A673 (cell line): ENCODE measurements around the gene TECPR2. TPM values are rescaled to one million over a fixed set of nuclear protein-coding genes. Genes with fewer than 3 reads are reported as not detected.

Experiments used
- BruUV-seq: library from RNA; stranded (reverse); fragments of 400-500 nt; replicated peaks from 2 replicates; lab custom pipeline; 2021; lab: Mats Ljungman, UMichigan
- CTCF ChIA-PET: fragments of 300-600 bp; sonication (Branson Sonifier 250); formaldehyde crosslinking; loops from one replicate; lab custom pipeline; 2022; ENCODE audit warnings: antibody characterized with exemption; lab: Charles Lee
- POLR2A ChIA-PET: fragments of 300-600 bp; sonication (Branson Sonifier 250); formaldehyde crosslinking; loops from one replicate; lab custom pipeline; 2022; ENCODE audit warnings: antibody characterized with exemption; ENCODE audit not compliant: low non-redundant PET; lab: Charles Lee
- DNase-seq: peaks from one replicate; pipeline ENCODE4 v3.0.0-alpha.2; 2015; ENCODE audit warnings: low spot score
- H3K27ac ChIP-seq: fragments of 200-600 bp; sonication (generic); 2 replicates; pipeline ENCODE4 v1.5.1; 2016; ENCODE audit warnings: mixed run types, low read depth, mild to moderate bottlenecking, mixed read lengths, antibody characterized with exemption, low read length; ENCODE audit not compliant: poor library complexity, severe bottlenecking
- H3K27me3 ChIP-seq: fragments of 200-600 bp; sonication (generic); replicated peaks from 2 replicates; pipeline ENCODE4 v1.6.1; 2017; ENCODE audit warnings: mixed run types, low read depth, mild to moderate bottlenecking, mixed read lengths, antibody characterized with exemption, low read length; ENCODE audit not compliant: insufficient read depth, poor library complexity
- H3K36me3 ChIP-seq: fragments of 200-600 bp; sonication (generic); 2 replicates; pipeline ENCODE4 v1.6.1; 2016; ENCODE audit warnings: mixed run types, mild to moderate bottlenecking, mixed read lengths, antibody characterized with exemption, low read length; ENCODE audit not compliant: insufficient read depth, poor library complexity, severe bottlenecking
- H3K4me1 ChIP-seq: fragments of 200-600 bp; sonication (generic); 2 replicates; pipeline ENCODE4 v1.6.1; 2017; ENCODE audit warnings: mixed run types, mild to moderate bottlenecking, mixed read lengths, antibody characterized with exemption, low read length; ENCODE audit not compliant: insufficient read depth, poor library complexity, severe bottlenecking
- H3K4me3 ChIP-seq: fragments of 200-600 bp; sonication (generic); 2 replicates; pipeline ENCODE4 v1.5.1; 2016; ENCODE audit warnings: low read depth, mixed run types, mild to moderate bottlenecking, mixed read lengths, low read length; ENCODE audit not compliant: poor library complexity, severe bottlenecking
- H3K9me3 ChIP-seq: fragments of 200-600 bp; sonication (generic); 2 replicates; pipeline ENCODE4 v1.6.1; 2016; ENCODE audit warnings: mixed run types, low read depth, mild to moderate bottlenecking, mixed read lengths, antibody characterized with exemption, low read length; ENCODE audit not compliant: poor library complexity, severe bottlenecking
- CTCF ChIP-seq: fragments of 300-800, 200-600 bp; sonication (generic); conservative IDR thresholded peaks from 2 replicates; pipeline ENCODE4 v1.5.1; 2017; ENCODE audit warnings: low read depth, mild to moderate bottlenecking, antibody characterized with exemption, low read length, moderate library complexity, mixed read lengths
- EZH2 ChIP-seq: fragments of 200-600 bp; sonication (generic); IDR thresholded peaks from 2 replicates; pipeline ENCODE4 v1.6.1; 2017; ENCODE audit warnings: borderline replicate concordance, low read depth, mild to moderate bottlenecking, mixed read lengths, antibody characterized with exemption, low read length; ENCODE audit not compliant: poor library complexity, severe bottlenecking
- intact Hi-C: fragments of 100-400 bp; cut with micrococcal nuclease; formaldehyde crosslinking; loops from one replicate; pipeline ENCODE4 v1.10.0; 2022; ENCODE audit not compliant: unreplicated experiment
- total RNA-seq: library from RNA; stranded (reverse); gene quantifications from 2 replicates; pipeline ENCODE4 v1.2.3, GENCODE V29; 2021

TECPR2 gene
- total RNA-seq, 1 experiment from 2014 or later = 22.1 TPM

GRCh38 chr14:102417646-102418045 is 54.9 kb downstream of the TECPR2 start:
- no peak for TF ChIP-seq EZH2
- no peak for TF ChIP-seq CTCF
- ChIA-PET POLR2A (no interaction called here), CTCF (no interaction called here)
- Histone ChIP-seq H3K27me3 (no peaks in the 10 kb centered on the region), H3K27ac (no peak overlapping the region), H3K36me3 (no peaks in the 10 kb centered on the region), H3K4me3 (no peak overlapping the region), H3K9me3 (no peaks in the 10 kb centered on the region), H3K4me1 (no peaks in the 10 kb centered on the region)
- no TSS peak for BruUV-seq
- DNase-seq = no peak
- intact Hi-C loops = no loop called here

DNA sequence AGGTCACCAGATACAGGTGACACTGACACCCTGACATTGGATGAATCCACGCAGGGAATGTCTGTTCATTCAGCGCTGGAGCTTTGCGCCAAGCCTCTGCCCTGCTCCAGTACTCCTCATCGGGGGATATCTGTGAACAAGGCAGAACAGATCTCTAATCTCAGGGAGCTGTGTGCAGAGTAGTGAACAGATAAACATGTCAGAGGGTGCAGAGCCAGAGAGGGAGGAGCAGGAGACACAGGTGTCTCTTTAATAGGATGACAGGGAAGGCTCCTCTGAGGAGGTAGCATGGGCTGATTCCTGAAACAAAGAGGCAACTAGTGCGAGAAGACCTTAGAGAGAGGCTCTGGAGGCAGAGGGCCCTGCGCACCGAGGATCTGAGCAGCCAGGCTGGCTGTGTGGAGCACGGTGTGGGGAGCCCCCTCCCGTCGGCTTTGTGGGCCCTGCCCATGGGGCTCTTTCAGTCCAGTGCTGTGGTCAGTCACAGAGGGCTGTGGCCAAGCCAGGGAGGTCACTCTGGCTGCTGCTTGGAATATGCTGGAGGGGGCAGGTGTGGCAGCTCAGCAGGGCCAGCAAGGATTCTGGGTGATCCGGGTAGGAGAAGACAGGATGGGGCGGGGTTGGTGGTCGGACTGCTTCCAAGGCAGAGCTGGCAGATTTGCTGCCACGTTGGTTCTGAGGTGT is 55.6 kb downstream of the TECPR2 start:
- Histone ChIP-seq H3K27me3 (no peaks in the 10 kb centered on the region), H3K36me3 (no peaks in the 10 kb centered on the region), H3K27ac (no peak overlapping the region), H3K4me3 (no peak overlapping the region), H3K9me3 (no peaks in the 10 kb centered on the region), H3K4me1 (no peaks in the 10 kb centered on the region)
- intact Hi-C loops = no loop called here
- BruUV-seq = no TSS peak
- POLR2A ChIA-PET = no interaction called here
- DNase-seq = no peak
- TF ChIP-seq CTCF = no peak
- TF ChIP-seq EZH2 = no peak
- CTCF ChIA-PET = no interaction called here

GRCh38 chr14:102418853-102419240 is 56.1 kb downstream of the TECPR2 start:
- no peak overlapping the region for H3K4me3 ChIP-seq
- intact Hi-C loops = no loop called here
- H3K27me3 ChIP-seq = no peaks in the 10 kb centered on the region
- CTCF ChIA-PET = no interaction called here
- H3K4me1 ChIP-seq = no peaks in the 10 kb centered on the region
- H3K9me3 ChIP-seq = no peaks in the 10 kb centered on the region
- no peak for DNase-seq
- H3K27ac ChIP-seq = no peak overlapping the region
- POLR2A ChIA-PET = no interaction called here
- TF ChIP-seq CTCF = no peak
- TF ChIP-seq EZH2 = no peak
- BruUV-seq = no TSS peak
- no peaks in the 10 kb centered on the region for H3K36me3 ChIP-seq
